ENCODE measurements around the gene KIF26B.

Gene KIF26B

GRCh38 chr1:245235156-245235555, 80.4 kb downstream of the KIF26B start:
- POLR2A ChIA-PET (ENCODE audit: low non-redundant PET) = no interaction called here
- H3K27ac ChIP-seq = no peak overlapping the region
- no peak for TF ChIP-seq CTCF (conservative IDR thresholded peaks at IDR 0.05; ENCODE audit: low read depth)
- no peak for DNase-seq (ENCODE audit: low spot score)
- CTCF ChIA-PET = interaction anchor here (0.6 kb wide), 1 partner anchor 85 kb away, joined by 5 read pairs; no protein-coding TSS in a partner anchor

GRCh38 chr1:245240648-245241165, 85.9 kb downstream of the KIF26B start:
- ChIA-PET POLR2A (ENCODE audit: low non-redundant PET) (no interaction called here), CTCF (interaction anchor here (0.6 kb wide), 2 partner anchors 17 to 84 kb away, joined by 3 to 4 read pairs; no protein-coding TSS in a partner anchor)
- no peak overlapping the region for H3K27ac ChIP-seq
- DNase-seq (ENCODE audit: low spot score) = no peak
- no peak for TF ChIP-seq CTCF (conservative IDR thresholded peaks at IDR 0.05; ENCODE audit: low read depth)

- TF ChIP-seq CTCF (conservative IDR thresholded peaks at IDR 0.05; ENCODE audit: low read depth) = no peak
- ChIA-PET POLR2A (ENCODE audit: low non-redundant PET) (no interaction called here), CTCF (interaction anchor here (0.6 kb wide), 1 partner anchor 32 kb away, joined by 5 read pairs; no protein-coding TSS in a partner anchor)
- no peak overlapping the region for H3K27ac ChIP-seq
- no peak for DNase-seq (ENCODE audit: low spot score)
Measured at GRCh38 chr1:245241526-245242130, 86.8 kb downstream of the KIF26B start.

DNA sequence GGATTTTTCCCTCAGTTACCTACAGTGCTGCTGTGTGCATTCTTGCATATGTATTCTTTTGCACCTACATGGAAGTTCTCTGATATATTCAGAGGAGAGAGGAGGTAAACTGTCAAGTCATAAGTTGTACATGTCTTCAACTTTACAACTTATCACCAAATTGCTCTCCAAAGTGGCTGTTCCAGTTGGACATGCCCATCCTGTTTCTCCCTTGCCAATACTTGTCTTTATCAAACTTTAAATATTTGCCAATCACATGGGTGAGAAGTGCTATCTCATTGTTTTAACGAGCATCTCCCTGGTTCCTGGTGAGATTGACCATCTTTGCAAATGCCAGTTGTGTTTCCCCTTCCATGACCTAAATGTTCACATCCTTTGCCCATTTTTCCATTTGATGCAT, 88.2 kb downstream of the KIF26B start:
- TF ChIP-seq CTCF (conservative IDR thresholded peaks at IDR 0.05; ENCODE audit: low read depth) = no peak
- DNase-seq (ENCODE audit: low spot score) = no peak
- CTCF ChIA-PET = no interaction called here
- POLR2A ChIA-PET (ENCODE audit: low non-redundant PET) = no interaction called here
- H3K27ac ChIP-seq = no peak overlapping the region

GRCh38 chr1:245245021-245245667, 90.4 kb downstream of the KIF26B start:
- no peak overlapping the region for H3K27ac ChIP-seq
- POLR2A ChIA-PET (ENCODE audit: low non-redundant PET) = no interaction called here
- no peak for TF ChIP-seq CTCF (conservative IDR thresholded peaks at IDR 0.05; ENCODE audit: low read depth)

DNA sequence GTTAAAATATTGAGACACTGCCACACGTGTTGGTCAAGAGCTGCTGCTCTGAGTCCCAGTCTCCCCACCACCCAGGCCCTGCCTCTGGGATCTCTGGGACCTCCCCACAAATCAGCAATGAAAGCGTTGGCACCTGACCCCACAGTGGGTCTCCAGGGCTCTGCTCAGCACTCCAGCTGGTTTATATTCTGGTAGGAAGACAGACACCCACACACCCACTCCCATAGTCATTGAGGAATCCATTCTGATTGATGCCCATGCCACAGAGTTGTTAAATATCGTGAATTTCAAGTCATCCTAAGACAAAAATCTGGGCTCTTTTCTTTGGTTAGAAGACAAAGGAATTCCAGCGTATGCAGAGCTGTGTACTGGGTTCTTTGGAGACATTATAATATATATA, 91.6 kb downstream of the KIF26B start:
- no peak overlapping the region for H3K27ac ChIP-seq
- ChIA-PET CTCF (interaction anchor here (0.6 kb wide), 1 partner anchor 1079 kb away, joined by 3 read pairs; no protein-coding TSS in a partner anchor), POLR2A (ENCODE audit: low non-redundant PET) (no interaction called here)
- no peak for TF ChIP-seq CTCF (conservative IDR thresholded peaks at IDR 0.05; ENCODE audit: low read depth)
- DNase-seq (ENCODE audit: low spot score) = no peak

More at GRCh38 chr1:245245021-245245667, 90.4 kb downstream of the KIF26B start:
- CTCF ChIA-PET = interaction anchor here (0.6 kb wide), 1 partner anchor 19 kb away, joined by 3 read pairs; no protein-coding TSS in a partner anchor
- DNase-seq (ENCODE audit: low spot score) = no peak
